Endothelial cell of hepatic sinusoid (primary cell): ENCODE data around the gene DYNLL1.

Source experiments
- in situ Hi-C: cut with HindIII; loops from 2 replicates; pipeline ENCODE4 v1.10.0; 2017; ENCODE audit warnings: low sequenced_read_pairs

Gene DYNLL1

DNA sequence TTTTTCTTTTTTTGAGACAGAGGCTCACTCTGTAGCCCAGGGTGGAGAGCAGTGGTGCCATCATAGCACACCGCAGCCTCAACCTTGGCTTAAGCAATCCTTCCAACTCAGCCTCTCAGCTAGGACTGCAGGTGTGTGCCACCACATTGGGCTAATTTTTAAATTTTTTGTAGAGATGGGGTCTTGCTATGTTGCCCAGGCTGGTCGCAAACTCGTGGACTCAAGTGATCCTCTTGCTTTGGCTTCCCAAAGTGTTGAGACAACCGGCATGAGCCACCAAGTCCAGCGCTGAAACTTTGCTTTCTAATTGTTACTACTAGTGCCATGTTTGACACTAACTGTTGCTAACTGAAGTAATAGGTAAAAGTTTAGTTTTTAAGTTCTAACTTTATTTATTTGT lies 46.3 kb downstream of the DYNLL1 start:
- in situ Hi-C loops: no loop called here

- in situ Hi-C loops: no loop called here
Measured at GRCh38 chr12:120544691-120545090, 48.8 kb downstream of the DYNLL1 start.

GRCh38 chr12:120546050-120546386 lies 50.1 kb downstream of the DYNLL1 start:
- in situ Hi-C loops: no loop called here
